K562 (cell line): ENCODE measurements around the gene TRAF3IP1.

Experiments
- EP300 ChIP-seq: IDR thresholded peaks from 2 replicates; pipeline ENCODE4 v1.6.1; 2012; ENCODE audit warnings: low read length, improper control_type of control experiment
- FOXK1 ChIP-seq: sonication (generic); formaldehyde crosslinking; IDR thresholded peaks from 2 replicates; pipeline ENCODE4 v1.8.0; 2022; ENCODE audit warnings: missing genetic modification reagents, mild to moderate bottlenecking, borderline replicate concordance
- FOXK2 ChIP-seq, 2 experiments: fragments of 450-650 bp; IDR thresholded peaks in 1 of 2; conservative IDR thresholded peaks in 1 of 2; 2 replicates each; pipeline ENCODE4 v1.6.1; 2016; ENCODE audit warnings: low read depth in 2 of 2, mild to moderate bottlenecking in 1 of 2
- KLF16 ChIP-seq: IDR thresholded peaks from 2 replicates; pipeline ENCODE4 v1.6.1; 2016; ENCODE audit warnings: antibody characterized with exemption
- MAFF ChIP-seq: IDR thresholded peaks from 2 replicates; pipeline ENCODE4 v1.6.1; 2012; ENCODE audit warnings: low read length, improper control_type of control experiment
- ZBTB7A ChIP-seq: IDR thresholded peaks from 2 replicates; pipeline ENCODE4 v1.6.1; 2011; ENCODE audit warnings: low read depth, mild to moderate bottlenecking, low read length, moderate library complexity, borderline replicate concordance; ENCODE audit not compliant: control insufficient read depth
- ZNF584 ChIP-seq: fragments of 200-800 bp; sonication (Bioruptor generic); IDR thresholded peaks from 2 replicates; pipeline ENCODE4 v1.6.1; 2016; ENCODE audit warnings: low read depth, mild to moderate bottlenecking, missing genetic modification characterization, missing compliant biosample characterization
- ZNF780A ChIP-seq: fragments of 250-450 bp; sonication (Bioruptor Pico); IDR thresholded peaks from 2 replicates; pipeline ENCODE4 v1.5.0; 2021; ENCODE audit warnings: mild to moderate bottlenecking
- TF ChIP-seq, protein P1 (sequence below): fragments of 250-450 bp; sonication (Bioruptor Pico); IDR thresholded peaks from 2 replicates; pipeline ENCODE4 v1.8.0; 2021; ENCODE audit warnings: moderate library complexity, mild to moderate bottlenecking, inconsistent platforms

DNA sequence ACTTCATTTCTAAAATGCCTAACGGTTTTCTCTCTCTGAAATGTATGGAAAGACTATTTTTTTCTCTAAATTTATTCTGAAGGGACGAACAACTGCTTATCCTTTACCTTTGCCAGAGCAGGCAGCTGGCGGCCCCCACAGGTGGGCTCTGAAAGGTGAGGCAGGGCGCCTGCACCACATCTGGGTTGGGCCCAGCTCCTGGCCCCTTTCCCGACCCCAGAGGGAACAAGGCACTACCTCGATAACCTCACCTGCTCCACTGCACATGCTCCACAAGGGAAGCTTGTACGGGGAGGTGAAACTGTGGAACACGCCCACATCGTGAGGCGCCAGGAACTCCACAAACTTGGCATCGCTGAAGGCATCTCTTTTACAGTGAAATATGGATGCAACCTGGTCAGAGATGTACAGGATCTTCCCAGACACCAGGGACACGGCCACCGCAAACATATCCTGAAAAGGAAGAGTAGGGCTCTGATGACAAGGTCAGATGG is 49.2 kb upstream of the TRAF3IP1 start:
- TF ChIP-seq ZNF584 (CRISPR knock-in tag) (no peak), ZBTB7A (no peak), FOXK1 (CRISPR knock-in tag) (no peak), KLF16 (no peak), ZNF780A (CRISPR knock-in tag) (no peak), MAFF (no peak), FOXK2 (conservative IDR thresholded peaks at IDR 0.05 in 1 of 2, IDR thresholded peaks at IDR 0.05 in 1 of 2; ENCODE audit: low read depth in 2 of 2) (no peak), EP300 (no peak)
- TF ChIP-seq, protein P1, sequence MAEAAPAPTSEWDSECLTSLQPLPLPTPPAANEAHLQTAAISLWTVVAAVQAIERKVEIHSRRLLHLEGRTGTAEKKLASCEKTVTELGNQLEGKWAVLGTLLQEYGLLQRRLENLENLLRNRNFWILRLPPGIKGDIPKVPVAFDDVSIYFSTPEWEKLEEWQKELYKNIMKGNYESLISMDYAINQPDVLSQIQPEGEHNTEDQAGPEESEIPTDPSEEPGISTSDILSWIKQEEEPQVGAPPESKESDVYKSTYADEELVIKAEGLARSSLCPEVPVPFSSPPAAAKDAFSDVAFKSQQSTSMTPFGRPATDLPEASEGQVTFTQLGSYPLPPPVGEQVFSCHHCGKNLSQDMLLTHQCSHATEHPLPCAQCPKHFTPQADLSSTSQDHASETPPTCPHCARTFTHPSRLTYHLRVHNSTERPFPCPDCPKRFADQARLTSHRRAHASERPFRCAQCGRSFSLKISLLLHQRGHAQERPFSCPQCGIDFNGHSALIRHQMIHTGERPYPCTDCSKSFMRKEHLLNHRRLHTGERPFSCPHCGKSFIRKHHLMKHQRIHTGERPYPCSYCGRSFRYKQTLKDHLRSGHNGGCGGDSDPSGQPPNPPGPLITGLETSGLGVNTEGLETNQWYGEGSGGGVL: no peak
